Measurements from ENCODE around the gene SUN5. TPM values are rescaled to one million over a fixed set of nuclear protein-coding genes. Genes with fewer than 3 reads are reported as not detected.

Gene SUN5
- total RNA-seq, 1 donor from 2014 or later, result not detected

GRCh38 chr20:32999603-33000250 lies 4.5 kb downstream of the SUN5 start:
- no peaks in the 10 kb centered on the region for H3K4me1 Mint-ChIP-seq (ENCODE audit: low read depth)
- H3K4me3 Mint-ChIP-seq (ENCODE audit: low read depth), result no peak overlapping the region
- no peaks in the 10 kb centered on the region for H3K36me3 Mint-ChIP-seq (ENCODE audit: insufficient read depth)
- no peak overlapping the region for H3K27ac Mint-ChIP-seq
- TF ChIP-seq CTCF (IDR thresholded peaks at IDR 0.05; ENCODE audit: unreplicated experiment), result no peak
- no peak for DNase-seq (ENCODE audit: low spot score, unreplicated experiment)
- H3K27me3 Mint-ChIP-seq, result peaks cover 3% of the 10 kb centered on the region
- peaks cover 8% of the 10 kb centered on the region for H3K9me3 Mint-ChIP-seq (ENCODE audit: low read depth)

- H3K27me3 Mint-ChIP-seq, result peaks cover 3% of the 10 kb centered on the region
- H3K4me3 Mint-ChIP-seq (ENCODE audit: low read depth), result no peak overlapping the region
- H3K27ac Mint-ChIP-seq, result no peak overlapping the region
- no peaks in the 10 kb centered on the region for H3K4me1 Mint-ChIP-seq (ENCODE audit: low read depth)
- no peak for DNase-seq (ENCODE audit: low spot score, unreplicated experiment)
- no peaks in the 10 kb centered on the region for H3K36me3 Mint-ChIP-seq (ENCODE audit: insufficient read depth)
- no peak for TF ChIP-seq CTCF (IDR thresholded peaks at IDR 0.05; ENCODE audit: unreplicated experiment)
- peaks cover 9% of the 10 kb centered on the region for H3K9me3 Mint-ChIP-seq (ENCODE audit: low read depth)
Observed at GRCh38 chr20:32997431-32997830, 6.8 kb downstream of the SUN5 start.

GRCh38 chr20:32995802-32996201 lies 8.4 kb downstream of the SUN5 start:
- no peak overlapping the region for H3K27ac Mint-ChIP-seq

GRCh38 chr20:32993496-32994050 lies 10.7 kb downstream of the SUN5 start:
- Mint-ChIP-seq H3K27ac (no peak overlapping the region), H3K36me3 (ENCODE audit: insufficient read depth) (no peaks in the 10 kb centered on the region)

More at GRCh38 chr20:32995802-32996201, 8.4 kb downstream of the SUN5 start:
- TF ChIP-seq CTCF (IDR thresholded peaks at IDR 0.05; ENCODE audit: unreplicated experiment), result peak; percentile 22
- Mint-ChIP-seq H3K9me3 (ENCODE audit: low read depth) (peaks cover 9% of the 10 kb centered on the region), H3K4me1 (ENCODE audit: low read depth) (no peaks in the 10 kb centered on the region), H3K27me3 (peaks cover 3% of the 10 kb centered on the region), H3K36me3 (ENCODE audit: insufficient read depth) (no peaks in the 10 kb centered on the region), H3K4me3 (ENCODE audit: low read depth) (no peak overlapping the region)
- DNase-seq (ENCODE audit: low spot score, unreplicated experiment), result no peak

More at GRCh38 chr20:32993496-32994050, 10.7 kb downstream of the SUN5 start:
- H3K4me1 Mint-ChIP-seq (ENCODE audit: low read depth), result no peaks in the 10 kb centered on the region
- DNase-seq (ENCODE audit: low spot score, unreplicated experiment), result no peak
- TF ChIP-seq CTCF (IDR thresholded peaks at IDR 0.05; ENCODE audit: unreplicated experiment), result no peak
- H3K4me3 Mint-ChIP-seq (ENCODE audit: low read depth), result no peak overlapping the region
- H3K27me3 Mint-ChIP-seq, result no peaks in the 10 kb centered on the region
- H3K9me3 Mint-ChIP-seq (ENCODE audit: low read depth), result peaks cover 9% of the 10 kb centered on the region
